ENCODE measurements around the gene GPC4.
"Not testable (repeated sequence)": the region's sequence is repeated elsewhere in the genome, so short reads cannot be mapped to it uniquely, and the experiment has no call there.

GPC4 gene

DNA sequence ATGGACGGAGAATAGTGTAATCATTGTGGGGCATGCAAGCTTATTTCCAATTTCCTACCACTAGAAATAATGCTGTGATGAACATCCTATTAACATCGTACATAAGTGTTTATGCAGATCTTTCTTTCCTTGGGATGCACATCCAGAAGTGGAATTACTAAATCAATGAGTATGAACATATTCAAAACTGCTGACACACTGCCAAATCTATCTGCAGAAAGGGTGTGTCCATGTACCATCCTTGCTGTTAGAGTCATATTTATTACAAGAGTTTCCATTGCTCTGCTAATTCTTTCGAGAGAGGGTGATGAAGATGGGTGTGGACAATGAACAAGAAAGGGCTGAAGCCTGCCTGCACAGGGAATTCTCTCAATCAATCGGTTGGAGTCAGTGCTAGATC is 82.6 kb downstream of the GPC4 start:
- in situ Hi-C loops (cut with HindIII; ENCODE audit: low pct_ligation_motif_present, low pct_unique_long_range_greater_than_20kb, low sequenced_read_pairs), result no loop called here
- no peak for DNase-seq

DNA sequence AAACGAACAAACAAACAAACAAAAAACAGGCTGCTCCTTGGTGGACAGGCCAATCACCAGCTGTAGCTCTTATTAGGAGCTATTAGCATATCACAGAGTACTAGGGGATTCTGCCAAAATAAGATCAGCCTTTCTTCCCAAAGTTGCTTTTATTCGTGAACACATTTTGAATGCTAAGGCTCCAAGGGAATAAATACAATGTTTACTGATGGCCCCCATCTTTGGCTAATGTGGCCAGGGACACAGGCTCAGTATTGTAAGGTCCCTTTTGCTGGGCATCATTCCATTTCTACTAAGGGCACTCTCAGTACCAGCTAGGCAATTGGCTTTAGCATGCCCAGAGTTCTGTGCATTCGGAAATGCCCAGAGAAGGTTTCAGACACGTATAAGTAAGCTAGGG is 84.3 kb downstream of the GPC4 start:
- in situ Hi-C loops (cut with HindIII; ENCODE audit: low pct_ligation_motif_present, low pct_unique_long_range_greater_than_20kb, low sequenced_read_pairs), result no loop called here
- no peak for DNase-seq

DNA sequence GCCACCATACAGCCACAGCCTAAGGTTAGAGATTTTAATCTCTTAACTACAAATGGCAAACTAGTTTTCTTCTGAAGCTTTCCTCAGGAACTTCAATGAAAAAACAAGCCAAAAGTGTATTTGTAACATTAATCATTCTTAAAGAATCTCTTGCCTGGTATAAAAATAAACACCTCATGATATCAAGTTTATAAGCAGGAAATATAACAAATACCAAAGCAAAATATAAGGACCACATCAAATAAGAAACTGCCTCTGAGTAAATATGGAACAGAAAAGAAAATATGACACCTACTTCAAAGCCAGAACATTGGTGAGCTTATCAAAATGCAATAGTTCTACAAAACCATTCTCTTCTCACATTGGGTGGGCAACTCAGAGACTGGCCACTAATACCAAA is 89.9 kb downstream of the GPC4 start:
- no peak for DNase-seq
- in situ Hi-C loops (cut with HindIII; ENCODE audit: low pct_ligation_motif_present, low pct_unique_long_range_greater_than_20kb, low sequenced_read_pairs), result no loop called here

DNA sequence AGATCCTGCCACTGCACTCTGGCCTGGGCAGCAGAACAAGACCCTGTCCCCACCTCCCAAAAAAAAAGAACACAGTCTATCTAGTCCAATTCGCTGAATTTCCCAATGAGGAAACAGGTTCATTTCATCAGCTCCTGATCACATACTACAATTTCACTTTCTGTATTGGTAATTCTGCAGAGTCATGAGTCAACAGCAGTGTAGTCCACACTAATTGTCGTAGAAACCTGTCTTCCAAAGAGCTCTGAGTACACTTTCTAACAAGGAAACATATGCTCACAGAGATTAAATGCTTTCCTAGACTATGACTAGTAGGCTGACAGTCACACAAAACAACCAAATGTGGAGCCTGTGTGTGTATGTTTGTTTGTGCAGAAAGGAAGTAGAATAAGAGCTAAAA is 91.9 kb downstream of the GPC4 start:
- DNase-seq, result no peak
- in situ Hi-C loops (cut with HindIII; ENCODE audit: low pct_ligation_motif_present, low pct_unique_long_range_greater_than_20kb, low sequenced_read_pairs), result no loop called here

DNA sequence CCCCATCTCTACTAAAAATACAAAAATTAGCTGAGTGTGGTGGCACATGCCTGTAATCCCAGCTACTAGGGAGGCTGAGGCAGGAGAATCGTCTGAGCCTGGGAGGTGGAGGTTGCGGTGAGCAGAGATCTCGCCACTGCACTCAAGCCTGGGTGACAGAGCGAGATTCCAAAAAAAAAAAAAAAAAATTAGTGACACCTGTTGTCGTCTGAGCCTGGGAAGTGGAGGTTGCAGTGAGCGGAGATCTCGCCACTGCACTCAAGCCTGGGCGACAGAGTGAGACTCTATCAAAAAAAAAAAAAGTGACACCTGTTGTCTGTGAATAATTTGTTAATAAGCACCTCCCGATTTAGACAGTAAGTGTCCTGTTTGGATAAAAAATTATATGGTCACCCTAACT is 93.0 kb downstream of the GPC4 start:
- in situ Hi-C loops (cut with HindIII; ENCODE audit: low pct_ligation_motif_present, low pct_unique_long_range_greater_than_20kb, low sequenced_read_pairs), result not testable (repeated sequence)

DNA sequence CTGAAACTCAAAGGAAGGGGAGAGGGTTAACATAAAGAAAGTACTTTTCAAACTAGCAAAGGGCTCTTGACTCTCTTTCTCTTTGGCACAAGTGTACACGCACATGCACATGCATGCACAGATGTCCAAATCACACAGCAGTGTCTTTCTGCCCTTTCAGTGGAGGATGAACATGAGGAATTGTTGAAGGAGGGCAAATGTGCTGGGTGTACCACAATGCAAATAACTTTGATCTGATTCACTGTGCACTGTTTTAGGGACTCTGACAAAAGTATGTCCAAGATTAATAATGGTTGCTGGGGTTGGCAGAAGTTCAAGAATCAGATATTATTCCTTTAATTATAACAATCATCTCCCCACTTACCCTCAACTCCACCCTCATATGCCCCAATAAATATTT is 93.8 kb downstream of the GPC4 start:
- in situ Hi-C loops (cut with HindIII; ENCODE audit: low pct_ligation_motif_present, low pct_unique_long_range_greater_than_20kb, low sequenced_read_pairs), result no loop called here
- no peak for DNase-seq

More for the DNA sequence above, 93.0 kb downstream of the GPC4 start:
- not testable (repeated sequence) for DNase-seq

DNA sequence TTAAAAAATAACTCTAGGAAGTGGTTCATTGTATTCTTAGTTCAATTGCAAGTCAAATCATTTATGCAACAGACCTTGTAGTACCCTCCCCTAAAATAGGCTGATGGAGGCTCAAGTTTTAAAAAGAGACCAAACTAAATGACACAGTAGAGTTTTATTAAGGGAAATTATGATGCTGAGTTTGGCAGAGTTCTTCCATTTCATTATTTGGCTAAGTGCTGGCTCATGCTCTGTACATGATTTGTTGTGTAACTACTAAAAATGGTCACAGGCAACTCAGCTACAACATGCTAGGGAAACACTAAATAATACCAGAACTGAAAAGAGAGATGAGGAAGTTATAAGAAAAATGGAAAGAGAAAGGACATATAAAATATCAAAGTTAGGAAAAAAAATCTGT is 101.0 kb downstream of the GPC4 start:
- in situ Hi-C loops (cut with HindIII; ENCODE audit: low pct_ligation_motif_present, low pct_unique_long_range_greater_than_20kb, low sequenced_read_pairs), result no loop called here
- no peak for DNase-seq

DNA sequence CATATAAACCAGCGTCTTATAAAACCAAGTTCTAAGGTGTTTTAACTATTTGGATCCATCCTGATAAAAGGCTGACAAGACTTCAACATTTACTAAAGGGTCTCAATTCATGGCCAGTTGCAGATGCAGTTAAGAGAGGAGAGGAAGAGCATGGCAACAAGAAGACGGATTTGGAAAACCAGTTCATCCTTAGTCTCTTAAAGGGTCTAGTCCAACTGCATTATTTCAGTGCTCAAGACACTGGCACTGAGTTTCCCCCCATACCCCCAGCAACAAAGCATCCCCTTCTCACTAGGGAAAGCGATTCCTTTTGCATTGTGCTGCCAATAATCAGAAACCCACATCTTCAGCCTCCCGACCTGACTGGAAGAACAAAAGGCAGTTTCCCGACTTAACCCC is 106.8 kb downstream of the GPC4 start:
- no peak for DNase-seq
- in situ Hi-C loops (cut with HindIII; ENCODE audit: low pct_ligation_motif_present, low pct_unique_long_range_greater_than_20kb, low sequenced_read_pairs), result no loop called here

DNA sequence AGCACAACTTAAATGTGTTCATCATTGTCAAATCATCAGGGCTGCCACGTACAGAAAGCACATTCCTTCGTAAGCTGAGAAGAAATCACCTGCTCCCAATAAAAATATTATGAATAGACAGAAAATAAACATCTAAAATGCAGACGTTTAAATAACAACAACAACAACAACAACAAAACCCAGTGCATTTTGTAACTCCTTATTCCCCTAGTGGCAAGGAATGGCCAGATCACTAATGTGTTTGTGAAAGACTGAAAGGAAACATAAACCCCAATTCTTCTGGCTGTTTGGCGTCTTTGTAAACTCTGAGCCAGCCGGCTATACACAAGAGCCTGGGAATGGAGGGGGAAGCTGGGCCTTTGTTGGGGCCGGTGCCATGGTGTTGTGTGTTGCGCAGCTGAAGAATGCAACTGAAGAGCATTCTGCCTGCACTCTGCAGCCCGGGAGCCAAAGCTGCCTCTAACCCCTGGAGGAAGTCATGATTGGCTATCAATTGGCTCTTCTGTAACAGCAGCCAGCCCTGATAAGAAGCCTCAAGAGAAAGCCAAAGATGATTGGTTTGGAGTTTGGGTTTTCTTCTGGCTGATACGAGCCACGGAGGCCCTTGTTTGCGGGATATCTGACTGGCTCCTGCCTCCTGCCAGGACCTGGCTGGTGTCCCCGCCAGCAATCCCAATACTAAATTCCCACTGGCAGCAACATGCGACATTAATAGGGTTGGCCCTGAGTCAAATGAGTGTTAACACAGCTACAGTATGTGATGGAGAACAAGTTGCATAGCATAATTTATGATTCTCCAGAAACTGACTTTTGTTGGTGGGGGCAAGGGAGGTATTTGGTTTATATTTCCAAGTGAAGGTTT is 107.4 kb downstream of the GPC4 start:
- in situ Hi-C loops (cut with HindIII; ENCODE audit: low pct_ligation_motif_present, low pct_unique_long_range_greater_than_20kb, low sequenced_read_pairs), result no loop called here
- no peak for DNase-seq

DNA sequence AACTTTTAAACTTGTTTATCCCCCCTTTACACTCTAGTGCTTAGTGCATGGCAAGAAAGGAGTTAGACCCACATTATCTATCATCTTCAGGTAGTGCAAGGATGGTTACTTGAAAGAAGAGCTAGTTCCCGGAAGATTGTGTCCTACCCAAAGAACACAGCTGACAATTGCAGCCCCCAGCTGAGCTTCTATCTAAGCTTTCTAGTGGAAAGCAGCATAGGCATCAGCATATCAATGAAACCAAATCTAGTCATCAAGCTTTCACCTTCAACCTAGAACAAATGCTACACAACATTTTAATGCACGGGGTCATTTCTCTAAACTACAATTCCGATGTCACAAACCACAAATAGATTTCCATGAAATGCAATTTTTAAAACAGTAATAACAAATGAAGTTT is 108.2 kb downstream of the GPC4 start:
- in situ Hi-C loops (cut with HindIII; ENCODE audit: low pct_ligation_motif_present, low pct_unique_long_range_greater_than_20kb, low sequenced_read_pairs), result no loop called here
- DNase-seq, result no peak

DNA sequence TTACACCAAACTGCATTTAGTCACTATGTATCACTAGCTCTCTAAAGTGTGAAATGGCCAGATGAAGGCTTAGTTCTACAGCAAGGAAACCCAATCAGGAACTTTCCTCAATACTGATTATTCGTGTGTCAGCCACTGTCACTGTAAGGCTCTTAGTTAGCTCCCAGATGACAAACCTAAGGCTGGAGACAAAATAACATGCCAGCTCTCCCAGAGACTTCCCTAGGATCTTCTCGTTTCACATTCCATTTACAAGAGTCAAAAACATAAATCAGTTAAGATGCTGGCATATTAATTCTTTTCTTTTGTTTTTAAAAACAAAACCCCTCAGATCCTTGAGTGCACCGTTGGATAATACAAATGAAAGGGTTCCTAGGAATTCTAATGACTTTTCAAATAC is 109.0 kb downstream of the GPC4 start:
- in situ Hi-C loops (cut with HindIII; ENCODE audit: low pct_ligation_motif_present, low pct_unique_long_range_greater_than_20kb, low sequenced_read_pairs), result no loop called here
- DNase-seq, result no peak

DNA sequence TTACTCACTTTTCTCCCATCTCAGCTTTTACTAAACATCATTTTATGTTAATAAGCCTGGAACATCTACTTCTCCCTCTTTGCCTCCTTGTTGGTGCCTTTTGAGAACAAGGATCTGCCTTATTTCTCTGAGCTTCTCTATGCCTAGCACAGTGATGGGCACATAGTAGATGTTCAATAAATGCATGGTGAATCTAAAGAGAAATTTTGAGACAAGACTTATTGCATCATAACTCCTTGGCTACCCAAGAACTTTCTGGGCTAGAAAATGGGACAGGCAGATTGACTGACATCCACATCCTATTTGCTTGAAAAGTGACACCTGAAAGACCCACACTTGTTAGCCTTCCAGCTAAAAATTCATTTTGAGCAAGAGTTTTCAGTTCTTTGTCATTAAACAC is 109.9 kb downstream of the GPC4 start:
- in situ Hi-C loops (cut with HindIII; ENCODE audit: low pct_ligation_motif_present, low pct_unique_long_range_greater_than_20kb, low sequenced_read_pairs), result no loop called here
- DNase-seq, result no peak

DNA sequence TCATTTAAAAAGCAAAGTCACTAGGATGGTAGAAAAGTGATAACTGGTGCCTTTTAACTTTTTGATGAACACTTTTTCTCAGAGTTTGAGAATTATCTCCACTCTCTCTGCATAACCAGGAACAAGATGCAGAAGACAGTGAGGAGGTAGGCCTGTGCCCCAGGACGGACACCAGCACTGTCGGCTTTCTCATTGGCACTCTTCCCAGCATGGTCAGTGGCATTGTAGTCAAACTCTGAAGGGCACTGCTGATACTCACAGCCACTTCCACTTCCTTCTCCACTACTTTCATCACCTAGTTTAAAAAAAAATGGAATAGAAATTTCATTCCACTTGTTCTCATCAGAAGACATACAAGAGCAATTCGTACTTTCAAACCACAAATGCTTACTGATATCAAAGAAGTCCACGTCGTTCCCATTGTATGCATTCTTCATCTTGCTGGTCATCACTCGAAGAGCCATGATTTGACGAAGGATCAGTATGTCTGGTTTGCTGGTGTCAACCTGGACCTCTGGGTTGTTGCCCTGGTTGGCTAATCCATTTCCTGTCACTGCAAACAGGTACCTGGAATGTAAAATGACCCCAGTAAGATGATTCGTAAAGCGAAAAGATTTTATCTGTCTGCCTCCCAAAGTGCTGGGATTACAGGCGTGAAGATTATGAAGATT is 112.4 kb downstream of the GPC4 start:
- no peak for DNase-seq
- in situ Hi-C loops (cut with HindIII; ENCODE audit: low pct_ligation_motif_present, low pct_unique_long_range_greater_than_20kb, low sequenced_read_pairs), result no loop called here

DNA sequence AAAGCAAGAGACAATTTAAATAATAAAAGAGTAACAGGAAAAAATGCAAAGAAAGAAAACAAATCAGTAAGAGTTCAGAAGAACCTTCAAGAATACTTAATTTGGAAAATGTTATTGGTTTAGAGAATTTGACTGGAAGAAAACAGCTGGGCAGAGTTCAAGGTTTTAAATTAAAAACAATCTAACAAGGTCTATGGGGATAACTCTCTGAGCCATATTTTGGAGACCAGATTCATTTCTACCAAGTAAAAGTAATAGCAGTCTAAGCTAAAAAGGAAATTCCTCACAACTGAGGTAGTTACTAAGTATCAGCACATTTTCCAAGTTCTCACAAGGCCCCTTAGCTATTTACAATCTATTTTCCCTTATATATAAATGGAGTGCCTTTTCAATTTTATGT is 114.7 kb downstream of the GPC4 start:
- in situ Hi-C loops (cut with HindIII; ENCODE audit: low pct_ligation_motif_present, low pct_unique_long_range_greater_than_20kb, low sequenced_read_pairs), result no loop called here
- DNase-seq, result no peak

DNA sequence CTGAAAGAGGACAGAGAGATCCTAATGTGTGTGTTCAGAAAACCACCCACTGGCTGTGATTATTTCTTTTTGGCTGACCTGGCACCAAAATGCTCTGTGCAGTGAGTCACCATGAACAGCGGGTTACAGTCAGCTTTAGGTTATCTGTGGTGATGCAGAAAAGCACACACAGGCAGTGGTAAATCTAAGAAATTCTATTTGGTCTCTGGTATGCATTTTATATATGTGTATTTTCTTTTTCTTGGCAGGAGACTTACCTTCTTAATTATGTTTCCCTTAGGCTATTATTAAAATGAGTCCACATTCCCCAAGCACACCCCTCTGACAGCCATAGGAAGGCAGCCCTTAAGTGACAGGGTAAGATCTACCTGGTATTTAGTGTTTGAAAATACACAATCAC is 118.0 kb downstream of the GPC4 start:
- in situ Hi-C loops (cut with HindIII; ENCODE audit: low pct_ligation_motif_present, low pct_unique_long_range_greater_than_20kb, low sequenced_read_pairs), result no loop called here
- DNase-seq, result peak; percentile 0

DNA sequence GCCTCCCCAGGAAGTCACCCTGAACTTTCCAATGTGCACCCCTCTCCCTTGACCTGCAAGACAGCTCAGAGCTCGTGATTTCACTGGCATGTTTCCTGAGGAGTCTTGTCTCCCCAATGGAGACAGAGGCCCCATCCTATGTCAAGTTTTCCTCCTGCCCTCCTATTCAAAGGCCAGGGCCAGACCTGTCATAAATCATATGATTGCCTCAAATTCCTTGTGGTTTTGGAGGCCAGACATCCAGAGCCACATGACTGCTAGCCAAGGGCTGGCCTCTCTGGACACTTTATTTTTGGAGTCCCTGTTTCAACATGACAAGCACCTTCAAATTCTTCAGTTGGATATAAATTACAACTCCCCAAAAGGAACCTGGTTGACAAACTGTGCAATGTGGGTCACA is 121.2 kb downstream of the GPC4 start:
- in situ Hi-C loops (cut with HindIII; ENCODE audit: low pct_ligation_motif_present, low pct_unique_long_range_greater_than_20kb, low sequenced_read_pairs), result no loop called here
- no peak for DNase-seq

DNA sequence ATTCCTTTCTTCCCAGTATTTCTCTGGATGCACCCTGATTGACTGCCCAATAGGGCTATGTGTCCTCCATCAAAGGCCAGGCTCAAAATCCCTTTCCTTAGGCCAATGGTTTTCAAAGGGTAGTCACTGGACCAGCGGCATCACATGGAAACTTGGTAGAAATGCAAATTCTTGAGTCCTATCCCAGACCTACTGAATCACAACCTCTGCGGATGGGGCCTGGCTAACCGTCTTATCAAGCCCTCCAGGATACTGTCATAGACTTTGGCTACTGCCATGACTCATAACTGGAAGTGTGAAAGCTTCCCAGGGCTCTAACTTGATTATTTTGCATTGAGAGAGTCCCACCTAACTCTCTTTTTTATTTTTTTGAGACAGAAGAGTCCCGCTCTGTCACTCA is 125.2 kb downstream of the GPC4 start:
- in situ Hi-C loops (cut with HindIII; ENCODE audit: low pct_ligation_motif_present, low pct_unique_long_range_greater_than_20kb, low sequenced_read_pairs), result no loop called here

DNA sequence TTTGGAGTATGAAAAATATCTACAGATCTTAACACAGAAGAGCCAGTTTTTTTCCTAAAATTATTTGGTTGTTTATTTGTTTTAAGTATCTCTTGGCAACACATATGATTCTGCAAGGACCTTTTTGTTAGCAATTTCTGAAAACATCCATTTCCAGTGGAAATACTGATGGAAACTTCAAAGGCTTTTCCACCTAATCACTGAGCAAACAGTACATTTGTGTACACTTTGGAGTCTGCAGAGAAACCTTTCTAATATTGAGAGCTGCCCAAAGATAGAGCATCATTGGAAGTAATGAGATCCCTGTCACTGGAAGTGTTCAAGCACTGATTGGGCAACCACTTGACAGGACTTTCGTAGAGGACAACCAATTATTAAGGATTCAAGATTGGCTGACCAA is 127.4 kb downstream of the GPC4 start:
- no peak for DNase-seq
- in situ Hi-C loops (cut with HindIII; ENCODE audit: low pct_ligation_motif_present, low pct_unique_long_range_greater_than_20kb, low sequenced_read_pairs), result no loop called here

More for the DNA sequence above, 125.2 kb downstream of the GPC4 start:
- no peak for DNase-seq

DNA sequence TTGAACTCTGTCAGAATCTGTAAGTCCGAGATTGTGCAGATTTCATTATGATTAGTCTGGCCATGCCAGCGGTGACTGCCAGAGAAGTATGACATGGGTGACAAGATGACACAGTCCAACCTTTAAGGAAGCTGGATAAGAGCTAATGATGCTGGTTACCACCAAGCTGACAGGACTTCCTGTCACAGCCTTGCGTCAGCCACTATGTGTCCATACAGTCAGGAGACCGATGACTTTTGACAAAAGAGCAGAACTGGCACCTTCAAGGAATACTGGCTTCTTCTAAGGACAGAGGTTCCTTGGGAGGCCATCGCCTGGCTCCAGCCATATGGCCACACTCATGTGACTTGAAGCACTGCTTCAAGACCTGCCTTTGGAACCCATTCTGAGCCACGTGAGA is 129.9 kb downstream of the GPC4 start:
- in situ Hi-C loops (cut with HindIII; ENCODE audit: low pct_ligation_motif_present, low pct_unique_long_range_greater_than_20kb, low sequenced_read_pairs), result no loop called here
- no peak for DNase-seq

DNA sequence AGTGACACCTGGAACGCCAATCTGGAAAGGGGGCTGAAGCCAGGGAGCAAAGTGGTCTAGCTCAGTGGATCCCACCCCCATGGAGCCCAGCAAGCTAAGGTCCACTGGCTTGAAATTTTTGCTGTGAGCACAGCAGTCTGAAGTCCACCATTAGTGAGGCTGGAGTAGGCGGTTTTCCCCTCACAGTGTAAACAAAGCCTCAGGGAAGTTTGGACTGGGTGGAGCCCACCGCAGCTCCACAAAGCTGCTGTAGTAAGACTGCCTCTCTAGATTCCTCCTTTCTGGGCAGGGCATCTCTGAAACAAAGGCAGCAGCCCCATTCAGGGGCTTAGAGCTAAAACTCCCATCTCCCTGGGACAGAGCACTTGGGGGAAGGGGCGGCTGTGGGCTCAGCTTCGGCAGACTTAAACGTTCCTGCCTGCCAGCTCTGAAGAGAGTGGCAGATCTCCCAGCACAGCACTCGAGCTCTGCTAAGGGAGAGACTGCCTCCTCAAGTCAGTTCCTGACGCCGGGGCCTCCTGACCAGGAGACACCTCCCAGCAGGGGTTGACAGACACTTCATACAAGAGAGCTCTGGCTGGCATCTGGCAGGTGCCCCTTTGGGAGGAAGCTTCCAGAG is 136.1 kb downstream of the GPC4 start:
- in situ Hi-C loops (cut with HindIII; ENCODE audit: low pct_ligation_motif_present, low pct_unique_long_range_greater_than_20kb, low sequenced_read_pairs); DNase-seq: not testable (repeated sequence)
